GM23338 (cell line): ENCODE measurements around the gene MS4A15. TPM values are rescaled to one million over a fixed set of nuclear protein-coding genes. Genes with fewer than 3 reads are reported as not detected.

Source experiments
- ATAC-seq: fragments of 200-7000 bp; cut with Tn5 transposase; 3 replicates; pipeline ENCODE4 v1.9.1; 2020
- DNase-seq: peaks from one replicate; pipeline ENCODE4 v3.0.0-alpha.2; 2015; ENCODE audit warnings: low spot score
- H2AFZ ChIP-seq: fragments of 200-600 bp; sonication (generic); 2 replicates; pipeline ENCODE4 v1.8.0; 2016; ENCODE audit warnings: antibody characterized with exemption, mild to moderate bottlenecking, moderate library complexity
- H3F3A ChIP-seq: fragments of 200-600 bp; sonication (generic); replicated peaks from 2 replicates; pipeline ENCODE4 v1.8.0; 2017; ENCODE audit warnings: antibody characterized with exemption, mixed run types, low read depth
- H3K27ac ChIP-seq: fragments of 200-600 bp; sonication (generic); 2 replicates; pipeline ENCODE4 v1.6.1; 2016; ENCODE audit warnings: low read depth
- H3K27me3 ChIP-seq: fragments of 200-600 bp; sonication (generic); 2 replicates; pipeline ENCODE4 v1.8.0; 2016; ENCODE audit warnings: mild to moderate bottlenecking, mixed run types, moderate library complexity; ENCODE audit not compliant: insufficient read depth
- H3K36me3 ChIP-seq: fragments of 200-600 bp; sonication (generic); 2 replicates; pipeline ENCODE4 v1.8.0; 2016; ENCODE audit warnings: mild to moderate bottlenecking; ENCODE audit not compliant: insufficient read depth
- H3K4me1 ChIP-seq: fragments of 200-600 bp; sonication (generic); 2 replicates; pipeline ENCODE4 v1.8.0; 2016; ENCODE audit warnings: mild to moderate bottlenecking, moderate library complexity; ENCODE audit not compliant: insufficient read depth
- H3K4me2 ChIP-seq: fragments of 200-600 bp; sonication (generic); 2 replicates; pipeline ENCODE4 v1.7.1; 2017; ENCODE audit warnings: mixed run types
- H3K4me3 ChIP-seq: fragments of 200-600 bp; sonication (generic); 2 replicates; pipeline ENCODE4 v1.6.1; 2016; ENCODE audit warnings: mixed run types
- H3K79me2 ChIP-seq: fragments of 200-600 bp; sonication (generic); replicated peaks from 2 replicates; pipeline ENCODE4 v1.8.0; 2017; ENCODE audit warnings: mild to moderate bottlenecking; ENCODE audit not compliant: insufficient read depth
- H3K9me2 ChIP-seq: fragments of 200-600 bp; sonication (generic); 2 replicates; pipeline ENCODE4 v1.8.0; 2017; ENCODE audit not compliant: insufficient read depth
- H4K20me1 ChIP-seq: fragments of 200-600 bp; sonication (generic); replicated peaks from 2 replicates; pipeline ENCODE4 v1.8.0; 2017; ENCODE audit warnings: mild to moderate bottlenecking; ENCODE audit not compliant: insufficient read depth
- H3K27ac Mint-ChIP-seq: 2 replicates; pipeline ENCODE4 v1.8.0; 2020; ENCODE audit warnings: inconsistent platforms, mild to moderate bottlenecking, moderate library complexity, mixed read lengths
- H3K27me3 Mint-ChIP-seq: 3 replicates; pipeline ENCODE4 v1.8.0; 2022; ENCODE audit warnings: low read depth, mild to moderate bottlenecking, moderate library complexity, mixed read lengths, inconsistent platforms; ENCODE audit not compliant: insufficient read depth, poor library complexity
- H3K36me3 Mint-ChIP-seq: 3 replicates; pipeline ENCODE4 v1.8.0; 2021; ENCODE audit warnings: low read depth, mild to moderate bottlenecking, inconsistent platforms, moderate library complexity, mixed read lengths
- H3K4me1 Mint-ChIP-seq: 3 replicates; pipeline ENCODE4 v1.8.0; 2020; ENCODE audit warnings: mild to moderate bottlenecking, inconsistent platforms, mixed read lengths
- H3K4me3 Mint-ChIP-seq: 3 replicates; pipeline ENCODE4 v1.8.0; 2021; ENCODE audit warnings: moderate library complexity, mild to moderate bottlenecking, inconsistent platforms, mixed read lengths
- H3K9me3 Mint-ChIP-seq: 3 replicates; pipeline ENCODE4 v1.8.0; 2020; ENCODE audit warnings: moderate library complexity, mild to moderate bottlenecking, inconsistent platforms, mixed read lengths
- EZH2 ChIP-seq: fragments of 200-600 bp; sonication (generic); IDR thresholded peaks from one replicate; pipeline ENCODE4 v1.8.0; 2017; ENCODE audit warnings: antibody characterized with exemption, mild to moderate bottlenecking, low read depth; ENCODE audit not compliant: unreplicated experiment
- EZH2phosphoT487 ChIP-seq: fragments of 200-600 bp; sonication (generic); IDR thresholded peaks from one replicate; pipeline ENCODE4 v1.8.1; 2018; ENCODE audit warnings: antibody characterized with exemption; ENCODE audit not compliant: unreplicated experiment
- JUNB ChIP-seq: IDR thresholded peaks from one replicate; pipeline ENCODE4 v1.6.1; 2016; ENCODE audit warnings: antibody characterized with exemption; ENCODE audit not compliant: unreplicated experiment
- NANOG ChIP-seq: IDR thresholded peaks from 2 replicates; pipeline ENCODE4 v1.6.1; 2016; ENCODE audit warnings: antibody characterized with exemption, borderline replicate concordance
- STAT1 ChIP-seq: IDR thresholded peaks from one replicate; pipeline ENCODE4 v1.6.1; 2016; ENCODE audit warnings: antibody characterized with exemption; ENCODE audit not compliant: unreplicated experiment
- polyA plus RNA-seq: library from polyadenylated mRNA; unstranded; fragments of >200 nt; fragmentation: Nextera tagmentation; extraction: Ambion mirVana; gene quantifications from 2 replicates; pipeline ENCODE4 v1.2.1, GENCODE V29; 2016
- total RNA-seq: library from RNA; depleted of rRNA; stranded (reverse); fragments of >200 nt; shearing (Covaris generic); gene quantifications from 2 replicates; pipeline ENCODE4 v1.2.3, GENCODE V29; 2014
- TF ChIP-seq, protein P1 (sequence below): fragments of 250-450 bp; sonication (Bioruptor Pico); IDR thresholded peaks from 2 replicates; pipeline ENCODE4 v1.5.0; 2020; ENCODE audit warnings: mild to moderate bottlenecking, moderate library complexity
- TF ChIP-seq, protein P2 (sequence below): IDR thresholded peaks from 2 replicates; pipeline ENCODE4 v1.6.1; 2016; ENCODE audit warnings: antibody characterized with exemption
- TF ChIP-seq, protein P3 (sequence below), 2 experiments: fragments of 200-600 bp in 1 of 2; sonication (generic) in 1 of 2; conservative IDR thresholded peaks; 2 replicates each; pipeline versions ENCODE4 v1.5.1 to v1.6.1; 2016 to 2017; ENCODE audit warnings: antibody characterized with exemption in 2 of 2, low read depth in 2 of 2, mild to moderate bottlenecking in 2 of 2, moderate library complexity in 1 of 2

Gene MS4A15
- total and polyA plus RNA-seq, 2 experiments from 2014 or later = 0.44 TPM; not detected in 1

DNA sequence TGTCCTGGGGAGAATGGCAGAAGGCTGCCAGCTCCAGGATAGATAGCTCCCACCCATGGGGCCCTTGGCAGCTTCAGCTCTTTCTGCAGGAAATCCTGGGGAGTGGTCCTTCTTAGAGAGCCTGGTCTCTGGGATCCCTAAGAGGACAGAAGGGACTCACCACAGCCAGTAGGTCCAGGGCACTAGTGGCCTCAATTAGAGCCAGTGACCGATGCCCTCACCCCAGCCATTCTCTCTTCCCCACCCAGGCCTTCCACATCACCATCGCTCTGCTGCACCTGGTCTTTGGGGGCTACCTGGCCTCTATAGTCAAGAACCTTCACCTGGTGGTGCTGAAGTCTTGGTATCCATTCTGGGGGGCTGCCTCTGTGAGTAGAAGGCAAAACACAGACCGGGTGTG is 34.1 kb downstream of the MS4A15 start (continued):
- TF ChIP-seq, protein P1, sequence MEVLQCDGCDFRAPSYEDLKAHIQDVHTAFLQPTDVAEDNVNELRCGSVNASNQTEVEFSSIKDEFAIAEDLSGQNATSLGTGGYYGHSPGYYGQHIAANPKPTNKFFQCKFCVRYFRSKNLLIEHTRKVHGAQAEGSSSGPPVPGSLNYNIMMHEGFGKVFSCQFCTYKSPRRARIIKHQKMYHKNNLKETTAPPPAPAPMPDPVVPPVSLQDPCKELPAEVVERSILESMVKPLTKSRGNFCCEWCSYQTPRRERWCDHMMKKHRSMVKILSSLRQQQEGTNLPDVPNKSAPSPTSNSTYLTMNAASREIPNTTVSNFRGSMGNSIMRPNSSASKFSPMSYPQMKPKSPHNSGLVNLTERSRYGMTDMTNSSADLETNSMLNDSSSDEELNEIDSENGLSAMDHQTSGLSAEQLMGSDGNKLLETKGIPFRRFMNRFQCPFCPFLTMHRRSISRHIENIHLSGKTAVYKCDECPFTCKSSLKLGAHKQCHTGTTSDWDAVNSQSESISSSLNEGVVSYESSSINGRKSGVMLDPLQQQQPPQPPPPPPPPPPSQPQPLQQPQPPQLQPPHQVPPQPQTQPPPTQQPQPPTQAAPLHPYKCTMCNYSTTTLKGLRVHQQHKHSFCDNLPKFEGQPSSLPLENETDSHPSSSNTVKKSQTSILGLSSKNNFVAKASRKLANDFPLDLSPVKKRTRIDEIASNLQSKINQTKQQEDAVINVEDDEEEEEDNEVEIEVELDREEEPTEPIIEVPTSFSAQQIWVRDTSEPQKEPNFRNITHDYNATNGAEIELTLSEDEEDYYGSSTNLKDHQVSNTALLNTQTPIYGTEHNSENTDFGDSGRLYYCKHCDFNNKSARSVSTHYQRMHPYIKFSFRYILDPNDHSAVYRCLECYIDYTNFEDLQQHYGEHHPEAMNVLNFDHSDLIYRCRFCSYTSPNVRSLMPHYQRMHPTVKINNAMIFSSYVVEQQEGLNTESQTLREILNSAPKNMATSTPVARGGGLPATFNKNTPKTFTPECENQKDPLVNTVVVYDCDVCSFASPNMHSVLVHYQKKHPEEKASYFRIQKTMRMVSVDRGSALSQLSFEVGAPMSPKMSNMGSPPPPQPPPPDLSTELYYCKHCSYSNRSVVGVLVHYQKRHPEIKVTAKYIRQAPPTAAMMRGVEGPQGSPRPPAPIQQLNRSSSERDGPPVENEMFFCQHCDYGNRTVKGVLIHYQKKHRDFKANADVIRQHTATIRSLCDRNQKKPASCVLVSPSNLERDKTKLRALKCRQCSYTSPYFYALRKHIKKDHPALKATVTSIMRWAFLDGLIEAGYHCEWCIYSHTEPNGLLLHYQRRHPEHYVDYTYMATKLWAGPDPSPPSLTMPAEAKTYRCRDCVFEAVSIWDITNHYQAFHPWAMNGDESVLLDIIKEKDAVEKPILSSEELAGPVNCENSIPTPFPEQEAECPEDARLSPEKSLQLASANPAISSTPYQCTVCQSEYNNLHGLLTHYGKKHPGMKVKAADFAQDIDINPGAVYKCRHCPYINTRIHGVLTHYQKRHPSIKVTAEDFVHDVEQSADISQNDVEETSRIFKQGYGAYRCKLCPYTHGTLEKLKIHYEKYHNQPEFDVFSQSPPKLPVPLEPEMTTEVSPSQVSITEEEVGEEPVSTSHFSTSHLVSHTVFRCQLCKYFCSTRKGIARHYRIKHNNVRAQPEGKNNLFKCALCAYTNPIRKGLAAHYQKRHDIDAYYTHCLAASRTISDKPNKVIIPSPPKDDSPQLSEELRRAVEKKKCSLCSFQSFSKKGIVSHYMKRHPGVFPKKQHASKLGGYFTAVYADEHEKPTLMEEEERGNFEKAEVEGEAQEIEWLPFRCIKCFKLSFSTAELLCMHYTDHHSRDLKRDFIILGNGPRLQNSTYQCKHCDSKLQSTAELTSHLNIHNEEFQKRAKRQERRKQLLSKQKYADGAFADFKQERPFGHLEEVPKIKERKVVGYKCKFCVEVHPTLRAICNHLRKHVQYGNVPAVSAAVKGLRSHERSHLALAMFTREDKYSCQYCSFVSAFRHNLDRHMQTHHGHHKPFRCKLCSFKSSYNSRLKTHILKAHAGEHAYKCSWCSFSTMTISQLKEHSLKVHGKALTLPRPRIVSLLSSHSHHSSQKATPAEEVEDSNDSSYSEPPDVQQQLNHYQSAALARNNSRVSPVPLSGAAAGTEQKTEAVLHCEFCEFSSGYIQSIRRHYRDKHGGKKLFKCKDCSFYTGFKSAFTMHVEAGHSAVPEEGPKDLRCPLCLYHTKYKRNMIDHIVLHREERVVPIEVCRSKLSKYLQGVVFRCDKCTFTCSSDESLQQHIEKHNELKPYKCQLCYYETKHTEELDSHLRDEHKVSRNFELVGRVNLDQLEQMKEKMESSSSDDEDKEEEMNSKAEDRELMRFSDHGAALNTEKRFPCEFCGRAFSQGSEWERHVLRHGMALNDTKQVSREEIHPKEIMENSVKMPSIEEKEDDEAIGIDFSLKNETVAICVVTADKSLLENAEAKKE (CRISPR knock-in tag) = no peak

DNA sequence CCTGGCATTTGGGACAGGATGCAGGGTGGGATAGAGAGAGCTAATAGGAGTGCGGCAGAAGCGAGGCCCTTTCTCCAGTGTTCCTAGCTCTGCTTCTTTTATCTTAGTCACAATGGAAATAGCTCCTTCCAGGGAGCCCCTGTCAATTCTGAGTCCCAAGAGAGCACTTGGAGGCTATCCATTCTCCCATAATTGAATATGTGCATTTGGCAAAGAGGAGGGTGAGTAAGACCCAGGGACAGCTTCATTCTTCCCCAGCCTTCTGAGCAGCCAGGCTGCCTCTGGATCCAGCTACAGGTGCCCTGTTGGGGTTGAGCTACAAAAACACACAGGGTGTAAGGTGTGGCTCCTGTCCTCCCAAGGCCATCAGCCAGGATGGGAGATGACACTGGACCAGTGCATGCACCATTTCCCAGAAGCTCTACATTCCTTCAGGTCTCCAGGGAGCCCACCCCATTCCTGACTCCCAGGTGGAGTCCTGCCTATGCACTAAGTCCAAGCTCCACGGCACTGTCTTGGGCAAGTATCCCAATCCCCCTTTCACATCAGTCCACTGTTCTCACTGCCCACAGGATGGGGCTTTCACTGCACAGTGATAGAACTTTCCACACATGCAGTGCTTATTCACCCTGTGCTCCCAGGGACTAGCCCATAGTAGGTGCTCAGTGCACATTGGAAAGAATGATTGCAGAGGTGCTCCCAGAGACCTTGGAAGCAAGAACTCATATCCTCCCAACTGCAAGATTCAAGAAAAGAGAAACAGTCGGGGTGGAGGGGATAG is 34.7 kb downstream of the MS4A15 start:
- H3K4me3 ChIP-seq = no peak overlapping the region
- no peaks in the 10 kb centered on the region for H3F3A ChIP-seq
- no peak overlapping the region for H3K27ac Mint-ChIP-seq
- H3K36me3 ChIP-seq = no peaks in the 10 kb centered on the region
- peaks cover 20% of the 10 kb centered on the region for H3K27me3 Mint-ChIP-seq
- H3K27me3 ChIP-seq = no peaks in the 10 kb centered on the region
- no peak overlapping the region for H3K27ac ChIP-seq
- no peak for ATAC-seq
- H4K20me1 ChIP-seq = no peaks in the 10 kb centered on the region
- DNase-seq = no peak
- H3K9me2 ChIP-seq = no peaks in the 10 kb centered on the region
- no peaks in the 10 kb centered on the region for H3K4me1 Mint-ChIP-seq
- H3K79me2 ChIP-seq = no peaks in the 10 kb centered on the region
- H3K9me3 Mint-ChIP-seq = peaks cover 44% of the 10 kb centered on the region
- H3K36me3 Mint-ChIP-seq = peaks cover 26% of the 10 kb centered on the region
- no peaks in the 10 kb centered on the region for H3K4me1 ChIP-seq
- H3K4me2 ChIP-seq = no peak overlapping the region
- H3K4me3 Mint-ChIP-seq = no peak overlapping the region
- H2AFZ ChIP-seq = no peak overlapping the region
- TF ChIP-seq EZH2phosphoT487 = no peak
- no peak for TF ChIP-seq NANOG
- TF ChIP-seq, protein P2, sequence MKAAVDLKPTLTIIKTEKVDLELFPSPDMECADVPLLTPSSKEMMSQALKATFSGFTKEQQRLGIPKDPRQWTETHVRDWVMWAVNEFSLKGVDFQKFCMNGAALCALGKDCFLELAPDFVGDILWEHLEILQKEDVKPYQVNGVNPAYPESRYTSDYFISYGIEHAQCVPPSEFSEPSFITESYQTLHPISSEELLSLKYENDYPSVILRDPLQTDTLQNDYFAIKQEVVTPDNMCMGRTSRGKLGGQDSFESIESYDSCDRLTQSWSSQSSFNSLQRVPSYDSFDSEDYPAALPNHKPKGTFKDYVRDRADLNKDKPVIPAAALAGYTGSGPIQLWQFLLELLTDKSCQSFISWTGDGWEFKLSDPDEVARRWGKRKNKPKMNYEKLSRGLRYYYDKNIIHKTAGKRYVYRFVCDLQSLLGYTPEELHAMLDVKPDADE = no peak
- no peak for TF ChIP-seq STAT1
- TF ChIP-seq JUNB = no peak
- no peak for TF ChIP-seq EZH2
- TF ChIP-seq, protein P3, sequence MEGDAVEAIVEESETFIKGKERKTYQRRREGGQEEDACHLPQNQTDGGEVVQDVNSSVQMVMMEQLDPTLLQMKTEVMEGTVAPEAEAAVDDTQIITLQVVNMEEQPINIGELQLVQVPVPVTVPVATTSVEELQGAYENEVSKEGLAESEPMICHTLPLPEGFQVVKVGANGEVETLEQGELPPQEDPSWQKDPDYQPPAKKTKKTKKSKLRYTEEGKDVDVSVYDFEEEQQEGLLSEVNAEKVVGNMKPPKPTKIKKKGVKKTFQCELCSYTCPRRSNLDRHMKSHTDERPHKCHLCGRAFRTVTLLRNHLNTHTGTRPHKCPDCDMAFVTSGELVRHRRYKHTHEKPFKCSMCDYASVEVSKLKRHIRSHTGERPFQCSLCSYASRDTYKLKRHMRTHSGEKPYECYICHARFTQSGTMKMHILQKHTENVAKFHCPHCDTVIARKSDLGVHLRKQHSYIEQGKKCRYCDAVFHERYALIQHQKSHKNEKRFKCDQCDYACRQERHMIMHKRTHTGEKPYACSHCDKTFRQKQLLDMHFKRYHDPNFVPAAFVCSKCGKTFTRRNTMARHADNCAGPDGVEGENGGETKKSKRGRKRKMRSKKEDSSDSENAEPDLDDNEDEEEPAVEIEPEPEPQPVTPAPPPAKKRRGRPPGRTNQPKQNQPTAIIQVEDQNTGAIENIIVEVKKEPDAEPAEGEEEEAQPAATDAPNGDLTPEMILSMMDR (conservative IDR thresholded peaks at IDR 0.05; ENCODE audit: low read depth in 2 of 2) = no peak
